Measurements from ENCODE around the gene ZFAND6. TPM values are rescaled to one million over a fixed set of nuclear protein-coding genes. Genes with fewer than 3 reads are reported as not detected.
"Not testable (repeated sequence)": the region's sequence is repeated elsewhere in the genome, so short reads cannot be mapped to it uniquely, and the experiment has no call there.

The ZFAND6 gene
- total RNA-seq (2014; rRNA removed; shearing (Covaris generic)), result 213 and 238 TPM in 2 replicates

GRCh38 chr15:80058851-80059785 lies at the start of gene ZFAND6:
Gene ZFAND6, plus strand, starts transcription at chr15:80059676. Its CDS starts 60,669 bp downstream, at chr15:80120345.
- H3K27me3 ChIP-seq (ENCODE audit: control insufficient read depth, insufficient read depth, low read length), result no peaks in the 10 kb centered on the region; the same call in 1 of the 2 replicates
- H3K36me3 ChIP-seq (replicated peaks; ENCODE audit: control insufficient read depth, insufficient read depth, low read length), result no peaks in the 10 kb centered on the region
- peak within 1 kb of the TSS; percentile 80 for H3K4me3 ChIP-seq (ENCODE audit: insufficient read depth, low read depth, low read length)
- DNase-seq, result peak; percentile 95

GRCh38 chr15:80010131-80010673 lies 49.3 kb upstream of the ZFAND6 start:
- Histone ChIP-seq H3K36me3 (replicated peaks; ENCODE audit: control insufficient read depth, insufficient read depth, low read length) (no peaks in the 10 kb centered on the region), H3K4me3 (ENCODE audit: insufficient read depth, low read depth, low read length) (no peak overlapping the region), H3K27me3 (ENCODE audit: control insufficient read depth, insufficient read depth, low read length) (no peaks in the 10 kb centered on the region)
- no peak for DNase-seq

- not testable (repeated sequence) for H3K4me3 ChIP-seq (ENCODE audit: insufficient read depth, low read depth, low read length); DNase-seq; H3K36me3 ChIP-seq (replicated peaks; ENCODE audit: control insufficient read depth, insufficient read depth, low read length); H3K27me3 ChIP-seq (ENCODE audit: control insufficient read depth, insufficient read depth, low read length)
Measured at GRCh38 chr15:80011041-80011523, 48.4 kb upstream of the ZFAND6 start.

- no peaks in the 10 kb centered on the region for H3K36me3 ChIP-seq (replicated peaks; ENCODE audit: control insufficient read depth, insufficient read depth, low read length)
- no peak for DNase-seq
Measured at GRCh38 chr15:80011596-80011995, 47.9 kb upstream of the ZFAND6 start.

GRCh38 chr15:80012060-80012726 lies 47.3 kb upstream of the ZFAND6 start:
- H3K27me3 ChIP-seq (ENCODE audit: control insufficient read depth, insufficient read depth, low read length), result no peaks in the 10 kb centered on the region
- H3K36me3 ChIP-seq (replicated peaks; ENCODE audit: control insufficient read depth, insufficient read depth, low read length), result no peaks in the 10 kb centered on the region
- no peak overlapping the region for H3K4me3 ChIP-seq (ENCODE audit: insufficient read depth, low read depth, low read length)
- DNase-seq, result no peak

More at GRCh38 chr15:80011596-80011995, 47.9 kb upstream of the ZFAND6 start:
- no peak overlapping the region for H3K4me3 ChIP-seq (ENCODE audit: insufficient read depth, low read depth, low read length)
- H3K27me3 ChIP-seq (ENCODE audit: control insufficient read depth, insufficient read depth, low read length), result no peaks in the 10 kb centered on the region

GRCh38 chr15:80014186-80014585 lies 45.3 kb upstream of the ZFAND6 start:
- H3K27me3 ChIP-seq (ENCODE audit: control insufficient read depth, insufficient read depth, low read length); H3K4me3 ChIP-seq (ENCODE audit: insufficient read depth, low read depth, low read length); H3K36me3 ChIP-seq (replicated peaks; ENCODE audit: control insufficient read depth, insufficient read depth, low read length); DNase-seq: not testable (repeated sequence)

- H3K4me3 ChIP-seq (ENCODE audit: insufficient read depth, low read depth, low read length), result no peak overlapping the region
- H3K27me3 ChIP-seq (ENCODE audit: control insufficient read depth, insufficient read depth, low read length), result no peaks in the 10 kb centered on the region
- H3K36me3 ChIP-seq (replicated peaks; ENCODE audit: control insufficient read depth, insufficient read depth, low read length), result no peaks in the 10 kb centered on the region
- no peak for DNase-seq
Measured at GRCh38 chr15:80015156-80015555, 44.3 kb upstream of the ZFAND6 start.

GRCh38 chr15:80016506-80016905 lies 43.0 kb upstream of the ZFAND6 start:
- not testable (repeated sequence) for H3K36me3 ChIP-seq (replicated peaks; ENCODE audit: control insufficient read depth, insufficient read depth, low read length); DNase-seq; H3K27me3 ChIP-seq (ENCODE audit: control insufficient read depth, insufficient read depth, low read length); H3K4me3 ChIP-seq (ENCODE audit: insufficient read depth, low read depth, low read length)

GRCh38 chr15:80017139-80017538 lies 42.3 kb upstream of the ZFAND6 start:
- H3K27me3 ChIP-seq (ENCODE audit: control insufficient read depth, insufficient read depth, low read length); DNase-seq; H3K4me3 ChIP-seq (ENCODE audit: insufficient read depth, low read depth, low read length); H3K36me3 ChIP-seq (replicated peaks; ENCODE audit: control insufficient read depth, insufficient read depth, low read length): not testable (repeated sequence)

GRCh38 chr15:80019168-80019745 lies 40.2 kb upstream of the ZFAND6 start:
- no peak for DNase-seq
- Histone ChIP-seq H3K4me3 (ENCODE audit: insufficient read depth, low read depth, low read length) (no peak overlapping the region), H3K36me3 (replicated peaks; ENCODE audit: control insufficient read depth, insufficient read depth, low read length) (no peaks in the 10 kb centered on the region), H3K27me3 (ENCODE audit: control insufficient read depth, insufficient read depth, low read length) (no peaks in the 10 kb centered on the region)

- DNase-seq; H3K36me3 ChIP-seq (replicated peaks; ENCODE audit: control insufficient read depth, insufficient read depth, low read length); H3K4me3 ChIP-seq (ENCODE audit: insufficient read depth, low read depth, low read length); H3K27me3 ChIP-seq (ENCODE audit: control insufficient read depth, insufficient read depth, low read length): not testable (repeated sequence)
Measured at GRCh38 chr15:80020149-80020548, 39.3 kb upstream of the ZFAND6 start.

- H3K4me3 ChIP-seq (ENCODE audit: insufficient read depth, low read depth, low read length), result no peak overlapping the region
- H3K36me3 ChIP-seq (replicated peaks; ENCODE audit: control insufficient read depth, insufficient read depth, low read length), result no peaks in the 10 kb centered on the region
- H3K27me3 ChIP-seq (ENCODE audit: control insufficient read depth, insufficient read depth, low read length), result no peaks in the 10 kb centered on the region
- DNase-seq, result no peak
Measured at GRCh38 chr15:80020731-80021130, 38.7 kb upstream of the ZFAND6 start.

GRCh38 chr15:80026310-80026709 lies 33.2 kb upstream of the ZFAND6 start:
- no peak for DNase-seq
- H3K27me3 ChIP-seq (ENCODE audit: control insufficient read depth, insufficient read depth, low read length), result no peaks in the 10 kb centered on the region
- no peak overlapping the region for H3K4me3 ChIP-seq (ENCODE audit: insufficient read depth, low read depth, low read length)
- no peaks in the 10 kb centered on the region for H3K36me3 ChIP-seq (replicated peaks; ENCODE audit: control insufficient read depth, insufficient read depth, low read length)

- H3K4me3 ChIP-seq (ENCODE audit: insufficient read depth, low read depth, low read length), result no peak overlapping the region
- no peak for DNase-seq
- H3K36me3 ChIP-seq (replicated peaks; ENCODE audit: control insufficient read depth, insufficient read depth, low read length), result no peaks in the 10 kb centered on the region
- no peaks in the 10 kb centered on the region for H3K27me3 ChIP-seq (ENCODE audit: control insufficient read depth, insufficient read depth, low read length)
Measured at GRCh38 chr15:80026754-80027153, 32.7 kb upstream of the ZFAND6 start.

All from H7 (cell line).